CD14-positive monocyte (primary cell): Measurements from ENCODE around the gene JPT1. TPM values are rescaled to one million over a fixed set of nuclear protein-coding genes. Genes with fewer than 3 reads are reported as not detected.

Experiments used
- DNase-seq, 3 donors: peaks; one replicate each; pipeline ENCODE4 v3.0.0-alpha.2; 2011 to 2022
- H2AFZ ChIP-seq: 2 replicates; pipeline ENCODE4 v1.6.0; 2012; ENCODE audit warnings: mild to moderate bottlenecking, low read depth, low read length, inconsistent platforms; ENCODE audit not compliant: insufficient read depth, poor library complexity, severe bottlenecking
- H3K27ac ChIP-seq, 2 donors: 1 replicate in 1 of 2; 2 replicates in 1 of 2; pipeline ENCODE4 v1.5.1; 2012 to 2013; ENCODE audit warnings: low read length in 2 of 2, control low read depth in 1 of 2, inconsistent platforms in 1 of 2, low read depth in 1 of 2, mild to moderate bottlenecking in 1 of 2
- H3K27me3 ChIP-seq, 2 donors: one replicate each; pipeline versions ENCODE4 v1.6.0 to v1.6.1; 2011 to 2013; ENCODE audit warnings: low read length in 2 of 2; ENCODE audit not compliant: control insufficient read depth in 2 of 2, insufficient read depth in 2 of 2
- H3K36me3 ChIP-seq, 2 donors: replicated peaks in 1 of 2; 1 replicate in 1 of 2; 2 replicates in 1 of 2; pipeline versions ENCODE4 v1.5.1 to v1.6.1; 2012 to 2013; ENCODE audit warnings: low read length in 2 of 2, control low read depth in 1 of 2, inconsistent platforms in 1 of 2, mild to moderate bottlenecking in 1 of 2; ENCODE audit not compliant: insufficient read depth in 2 of 2, control insufficient read depth in 1 of 2
- H3K4me1 ChIP-seq, 2 donors: 1 replicate in 1 of 2; 2 replicates in 1 of 2; pipeline versions ENCODE4 v1.5.1 to v1.6.1; 2012 to 2013; ENCODE audit warnings: low read length in 2 of 2, control low read depth in 1 of 2, inconsistent platforms in 1 of 2, mild to moderate bottlenecking in 1 of 2, moderate library complexity in 1 of 2; ENCODE audit not compliant: insufficient read depth in 2 of 2, control insufficient read depth in 1 of 2
- H3K4me2 ChIP-seq: replicated peaks from 2 replicates; pipeline ENCODE3; 2012; ENCODE audit warnings: low read length, moderate library complexity, mild to moderate bottlenecking; ENCODE audit not compliant: poor library complexity, severe bottlenecking; ENCODE audit errors: extremely low read depth
- H3K4me3 ChIP-seq, 3 experiments: fragments of 200-600 bp in 1 of 3; sonication (generic) in 1 of 3; replicated peaks in 1 of 3; 1 replicate in 2 of 3; 2 replicates in 1 of 3; pipeline ENCODE4 v1.5.1; 2011 to 2013; ENCODE audit warnings: low read length in 3 of 3, mild to moderate bottlenecking in 3 of 3, control low read depth in 2 of 3, low read depth in 2 of 3, inconsistent platforms in 1 of 3, moderate library complexity in 1 of 3
- H3K79me2 ChIP-seq: 2 replicates; pipeline ENCODE4 v1.6.0; 2012; ENCODE audit warnings: mild to moderate bottlenecking, control low read depth, inconsistent platforms, low read length, moderate library complexity; ENCODE audit not compliant: insufficient read depth
- H3K9ac ChIP-seq: 2 replicates; pipeline ENCODE4 v1.6.0; 2017; ENCODE audit warnings: low read length, mild to moderate bottlenecking; ENCODE audit not compliant: insufficient read depth, poor library complexity, severe bottlenecking
- H3K9me3 ChIP-seq, 2 donors: replicated peaks in 1 of 2; 1 replicate in 1 of 2; 2 replicates in 1 of 2; pipeline versions ENCODE4 v1.5.1 to v1.6.1; 2012 to 2013; ENCODE audit warnings: low read length in 2 of 2, control low read depth in 1 of 2; ENCODE audit not compliant: control insufficient read depth in 1 of 2, insufficient read depth in 1 of 2
- H4K20me1 ChIP-seq: 2 replicates; pipeline ENCODE4 v1.6.0; 2012; ENCODE audit warnings: mild to moderate bottlenecking, low read length, control low read depth, moderate library complexity; ENCODE audit not compliant: insufficient read depth
- H3K27ac Mint-ChIP-seq, 7 donors: one replicate each; pipeline ENCODE4 v1.8.0; 2020; ENCODE audit warnings: mild to moderate bottlenecking in 7 of 7, mixed read lengths in 7 of 7, moderate library complexity in 6 of 7, inconsistent platforms in 2 of 7
- H3K27me3 Mint-ChIP-seq, 3 donors: one replicate each; pipeline ENCODE4 v1.8.0; 2021 to 2022; ENCODE audit warnings: low read depth in 3 of 3, mild to moderate bottlenecking in 3 of 3, mixed read lengths in 3 of 3, moderate library complexity in 3 of 3, inconsistent platforms in 1 of 3
- H3K36me3 Mint-ChIP-seq, 2 donors: one replicate each; pipeline ENCODE4 v1.8.0; 2020; ENCODE audit warnings: mixed read lengths in 2 of 2, inconsistent platforms in 1 of 2, mild to moderate bottlenecking in 1 of 2
- H3K4me1 Mint-ChIP-seq: one replicate; pipeline ENCODE4 v1.8.0; 2020; ENCODE audit warnings: mild to moderate bottlenecking, mixed read lengths
- H3K4me3 Mint-ChIP-seq, 2 donors: one replicate each; pipeline ENCODE4 v1.8.0; 2020; ENCODE audit warnings: mild to moderate bottlenecking in 2 of 2, mixed read lengths in 2 of 2, moderate library complexity in 1 of 2
- H3K9me3 Mint-ChIP-seq, 7 donors: one replicate each; pipeline ENCODE4 v1.8.0; 2020 to 2022; ENCODE audit warnings: mixed read lengths in 7 of 7, mild to moderate bottlenecking in 6 of 7, moderate library complexity in 6 of 7, inconsistent platforms in 2 of 7
- WGBS: methylation state at CpG from one replicate; pipeline ENCODE4 v1.1.5; 2013; ENCODE audit warnings: missing lambda C conversion rate; ENCODE audit not compliant: insufficient coverage; 5-methylcytosine and 5-hydroxymethylcytosine counted together
- intact Hi-C, 2 donors: fragments of 100-400 bp; cut with micrococcal nuclease; formaldehyde crosslinking; loops; one replicate each; pipeline versions ENCODE4 v1.15.0 to v1.15.1; 2023
- polyA plus RNA-seq, 3 donors: library from polyadenylated mRNA; depleted of rRNA in 1 of 3; unstranded in 2 of 3; stranded (reverse) in 1 of 3; fragments of 300-500 nt in 2 of 3; fragments of >200 nt in 1 of 3; fragmentation: Illumina TruSeq in 2 of 3; gene quantifications; 1 replicate in 2 of 3; 2 replicates in 1 of 3; pipeline ENCODE4 v1.2.3, GENCODE V29; 2012 to 2021
- small RNA-seq: library from RNA; depleted of rRNA; stranded (forward); fragments of <200 nt; gene quantifications from one replicate; pipeline ENCODE3, GENCODE V24; 2012; ENCODE audit warnings: low read depth; ENCODE audit not compliant: insufficient read length
- TF ChIP-seq, protein P1 (sequence below): fragments of 200-600 bp; IDR thresholded peaks from one replicate; pipeline ENCODE4 v1.8.0; 2022; ENCODE audit warnings: antibody characterized with exemption, mild to moderate bottlenecking

The JPT1 gene
- polyA plus RNA-seq, 3 donors: 79.7 to 181 (median 156) TPM

DNA sequence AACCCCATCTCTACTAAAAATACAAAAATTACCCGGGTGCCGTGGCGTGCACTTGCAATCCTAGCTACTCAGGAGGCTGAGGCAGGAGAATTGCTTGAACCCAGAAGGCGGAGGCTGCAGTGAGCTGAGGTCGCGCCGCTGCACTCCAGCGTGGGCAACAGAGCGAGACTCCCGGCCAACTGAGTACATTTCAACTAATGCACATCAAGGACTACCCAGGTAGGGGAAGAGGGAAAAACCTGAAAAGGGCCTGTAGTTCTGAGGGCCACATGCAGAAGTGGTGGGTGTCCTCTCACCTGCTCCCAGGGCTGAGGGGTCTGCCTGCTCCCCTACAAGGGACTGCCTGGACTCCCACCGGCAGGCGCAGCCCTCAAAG is 67.1 kb downstream of the JPT1 start:
- peak overlapping the region; percentile 88 for H3K9ac ChIP-seq
- Mint-ChIP-seq H3K36me3 (peaks cover 8 to 12% of the 10 kb centered on the region in 2 donors), H3K27ac (peak overlapping the region; percentile 89 to 96 (median 92)), H3K4me3 (peak overlapping the region; percentile 79 to 81), H3K27me3 (peaks cover 0 to 5% (median 3%) of the 10 kb centered on the region in 3 donors), H3K9me3 (no peaks in the 10 kb centered on the region), H3K4me1 (peaks cover 60% of the 10 kb centered on the region)
- peaks cover 43% of the 10 kb centered on the region for H3K79me2 ChIP-seq
- peak overlapping the region; percentile 26 to 89 (median 63) for H3K4me3 ChIP-seq
- intact Hi-C loops: no loop called here
- H3K27ac ChIP-seq: peak overlapping the region; percentile 88 to 91
- TF ChIP-seq, protein P1, sequence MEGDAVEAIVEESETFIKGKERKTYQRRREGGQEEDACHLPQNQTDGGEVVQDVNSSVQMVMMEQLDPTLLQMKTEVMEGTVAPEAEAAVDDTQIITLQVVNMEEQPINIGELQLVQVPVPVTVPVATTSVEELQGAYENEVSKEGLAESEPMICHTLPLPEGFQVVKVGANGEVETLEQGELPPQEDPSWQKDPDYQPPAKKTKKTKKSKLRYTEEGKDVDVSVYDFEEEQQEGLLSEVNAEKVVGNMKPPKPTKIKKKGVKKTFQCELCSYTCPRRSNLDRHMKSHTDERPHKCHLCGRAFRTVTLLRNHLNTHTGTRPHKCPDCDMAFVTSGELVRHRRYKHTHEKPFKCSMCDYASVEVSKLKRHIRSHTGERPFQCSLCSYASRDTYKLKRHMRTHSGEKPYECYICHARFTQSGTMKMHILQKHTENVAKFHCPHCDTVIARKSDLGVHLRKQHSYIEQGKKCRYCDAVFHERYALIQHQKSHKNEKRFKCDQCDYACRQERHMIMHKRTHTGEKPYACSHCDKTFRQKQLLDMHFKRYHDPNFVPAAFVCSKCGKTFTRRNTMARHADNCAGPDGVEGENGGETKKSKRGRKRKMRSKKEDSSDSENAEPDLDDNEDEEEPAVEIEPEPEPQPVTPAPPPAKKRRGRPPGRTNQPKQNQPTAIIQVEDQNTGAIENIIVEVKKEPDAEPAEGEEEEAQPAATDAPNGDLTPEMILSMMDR: no peak
- peak overlapping the region; percentile 73 for H2AFZ ChIP-seq
- DNase-seq: no peak
- no peaks in the 10 kb centered on the region for H3K36me3 ChIP-seq
- peaks cover 59 to 64% of the 10 kb centered on the region in 2 donors for H3K4me1 ChIP-seq
- H3K4me2 ChIP-seq: peak overlapping the region; percentile 93
- no peaks in the 10 kb centered on the region for H3K27me3 ChIP-seq
- no CpG with 5 or more reads among the region's 12 CpGs for WGBS
- H3K9me3 ChIP-seq: no peaks in the 10 kb centered on the region
- H4K20me1 ChIP-seq: peaks cover 13% of the 10 kb centered on the region

DNA sequence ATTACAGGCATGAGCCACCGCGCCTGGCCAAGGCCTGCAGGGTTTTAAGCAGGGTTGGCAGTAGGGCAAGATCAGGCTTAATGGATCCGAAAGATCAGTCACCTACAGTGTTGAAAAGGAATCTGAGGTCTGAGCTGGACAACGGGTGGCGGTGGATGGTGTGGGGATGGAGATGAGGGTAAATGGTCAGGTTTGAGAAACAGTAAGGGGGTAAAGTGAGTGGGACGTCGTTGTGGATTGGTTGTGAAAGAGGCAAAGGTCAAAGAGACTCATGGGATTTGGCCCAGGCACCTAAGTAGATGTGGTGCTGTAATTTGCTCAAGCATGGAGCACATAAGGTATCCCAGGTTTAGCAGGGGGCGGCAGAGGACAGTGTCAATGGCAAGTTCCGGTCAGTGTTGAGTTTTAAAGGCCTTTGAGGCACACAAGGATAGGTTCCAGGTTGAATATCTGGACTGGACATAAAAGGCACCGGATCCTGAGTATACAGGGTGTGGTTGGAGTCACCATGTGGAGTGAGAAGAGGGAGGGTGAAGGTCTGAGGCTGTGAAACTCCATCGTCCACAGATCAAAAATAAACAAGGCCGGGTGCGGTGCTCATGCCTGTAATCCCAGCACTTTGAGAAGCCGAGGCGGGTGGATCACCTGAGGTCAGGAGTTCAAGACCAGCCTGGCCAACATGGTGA is 67.7 kb downstream of the JPT1 start:
- Histone ChIP-seq H3K4me2 (peak overlapping the region; percentile 93), H3K27me3 (no peaks in the 10 kb centered on the region), H3K79me2 (peaks cover 38% of the 10 kb centered on the region), H3K4me1 (peaks cover 54 to 60% of the 10 kb centered on the region in 2 donors), H3K4me3 (no peak overlapping the region), H3K9me3 (no peaks in the 10 kb centered on the region), H3K27ac (peak overlapping the region; percentile 88 to 91), H4K20me1 (peaks cover 9% of the 10 kb centered on the region), H3K9ac (no peak overlapping the region), H2AFZ (no peak overlapping the region), H3K36me3 (no peaks in the 10 kb centered on the region)
- intact Hi-C loops: no loop called here
- TF ChIP-seq, protein P1: no peak
- H3K36me3 Mint-ChIP-seq: peaks cover 8 to 12% of the 10 kb centered on the region in 2 donors
- H3K27ac Mint-ChIP-seq: peak overlapping the region; percentile 89 to 96 (median 92)
- no peaks in the 10 kb centered on the region for H3K9me3 Mint-ChIP-seq
- DNase-seq: no peak
- 85% methylated on average over 11 of the region's 15 CpGs for WGBS
- peaks cover 0 to 7% (median 4%) of the 10 kb centered on the region in 3 donors for H3K27me3 Mint-ChIP-seq
- peaks cover 55% of the 10 kb centered on the region for H3K4me1 Mint-ChIP-seq
- peak overlapping the region in 1 of 2 donors; percentile 79 for H3K4me3 Mint-ChIP-seq

Small RNA genes within 50 kb of the gene (small RNA-seq; reads per million reads assigned to genes)
- not detected for gene RF00019

Other genes with a start within 250 kb of the JPT1 start
- not detected for gene USH1G, start 231.3 kb downstream of the JPT1 start, polyA plus RNA-seq
- under 1 TPM in 1 of 3 donors, not detected in 2; 0.05 TPM for gene OTOP2, start 230.2 kb downstream of the JPT1 start, polyA plus RNA-seq
- gene OTOP3, start 218.6 kb downstream of the JPT1 start, polyA plus RNA-seq: not detected
- not detected for gene HID1, start 181.8 kb downstream of the JPT1 start, polyA plus RNA-seq
- under 1 TPM in 1 of 3 donors, not detected in 2; 0.05 TPM for gene CDR2L, start 166.9 kb downstream of the JPT1 start, polyA plus RNA-seq
- 10 to 100 TPM; 18.9 to 52.6 (median 44.4) TPM for gene MRPL58, start 141.8 kb downstream of the JPT1 start, polyA plus RNA-seq
- gene ATP5PD, start 107.5 kb downstream of the JPT1 start, polyA plus RNA-seq: 100 to 1,000 TPM; 139 to 451 (median 437) TPM
- 10 to 100 TPM in 1 of 3 donors, 1 to 10 TPM in 2; 2.8 to 17.0 (median 2.9) TPM for gene KCTD2, start 107.3 kb downstream of the JPT1 start, polyA plus RNA-seq
- gene SLC16A5, start 66.6 kb downstream of the JPT1 start, polyA plus RNA-seq: 10 to 100 TPM; 26.1 to 99.4 (median 27.0) TPM
- 10 to 100 TPM in 1 of 3 donors, 1 to 10 TPM in 2; 1.3 to 11.8 (median 2.1) TPM for gene ARMC7, start 44.5 kb downstream of the JPT1 start, polyA plus RNA-seq
- 10 to 100 TPM; 27.8 to 45.6 (median 36.2) TPM for gene NT5C, start 22.8 kb downstream of the JPT1 start, polyA plus RNA-seq
- gene SUMO2, start 28.4 kb upstream of the JPT1 start, polyA plus RNA-seq: 100 to 1,000 TPM in 2 of 3 donors, 10 to 100 TPM in 1; 64.9 to 318 (median 282) TPM
- gene NUP85, start 51.2 kb upstream of the JPT1 start, polyA plus RNA-seq: 10 to 100 TPM; 36.3 to 94.2 (median 38.7) TPM
- 100 to 1,000 TPM in 1 of 3 donors, 10 to 100 TPM in 1, 1 to 10 TPM in 1; 4.3 to 162 (median 15.7) TPM for gene GGA3, start 107.1 kb upstream of the JPT1 start, polyA plus RNA-seq
- gene MRPS7, start 107.4 kb upstream of the JPT1 start, polyA plus RNA-seq: 100 to 1,000 TPM in 2 of 3 donors, 10 to 100 TPM in 1; 26.7 to 122 (median 101) TPM
- gene MIF4GD, start 116.7 kb upstream of the JPT1 start, polyA plus RNA-seq: 100 to 1,000 TPM in 1 of 3 donors, 10 to 100 TPM in 2; 66.9 to 103 (median 80.6) TPM
- gene SLC25A19, start 134.9 kb upstream of the JPT1 start, polyA plus RNA-seq: 10 to 100 TPM; 14.4 to 21.5 (median 18.8) TPM